Suppressor macrophage (primary cell): ENCODE measurements around the gene AREG.
"Not testable (repeated sequence)": the region's sequence is repeated elsewhere in the genome, so short reads cannot be mapped to it uniquely, and the experiment has no call there.

Experiments
- DNase-seq, 4 experiments: peaks; one replicate each; pipeline ENCODE4 v3.0.0-alpha.2; 2020 to 2022
- total RNA-seq, 17 experiments: gene quantifications; one replicate each; lab custom pipeline; 2026; ENCODE audit warnings: mixed read lengths in 6 of 17, inconsistent platforms in 3 of 17; lab: John Stamatoyannopoulos, UW

Gene AREG
- 0.38 to 17.7 (median 1.3) reads per million in 17 experiments for total RNA-seq

DNA sequence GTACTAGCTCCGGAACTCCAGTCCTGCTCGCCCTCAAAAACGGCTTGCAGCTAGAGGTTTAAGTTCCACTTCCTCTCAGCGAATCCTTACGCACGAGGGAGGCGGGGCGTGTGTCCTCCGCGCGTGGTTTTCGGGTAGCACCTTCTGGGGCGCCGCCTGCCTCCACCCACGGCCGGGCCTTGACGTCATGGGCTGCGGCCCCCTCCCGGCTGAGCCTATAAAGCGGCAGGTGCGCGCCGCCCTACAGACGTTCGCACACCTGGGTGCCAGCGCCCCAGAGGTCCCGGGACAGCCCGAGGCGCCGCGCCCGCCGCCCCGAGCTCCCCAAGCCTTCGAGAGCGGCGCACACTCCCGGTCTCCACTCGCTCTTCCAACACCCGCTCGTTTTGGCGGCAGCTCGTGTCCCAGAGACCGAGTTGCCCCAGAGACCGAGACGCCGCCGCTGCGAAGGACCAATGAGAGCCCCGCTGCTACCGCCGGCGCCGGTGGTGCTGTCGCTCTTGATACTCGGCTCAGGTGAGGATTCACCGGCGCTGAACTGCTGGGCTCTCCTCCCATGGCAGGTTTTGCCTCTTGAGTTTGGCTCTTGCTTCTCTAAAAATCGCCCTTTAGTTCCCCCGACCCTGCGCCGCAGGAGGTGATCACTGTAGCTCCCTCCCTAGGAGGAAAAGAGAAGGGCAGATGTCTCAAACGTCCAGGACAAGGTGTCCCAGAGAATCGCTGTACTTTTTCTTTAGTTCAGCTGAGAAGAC lies at the start of gene AREG:
Gene AREG (plus strand): TSS at position 246 of the 752 bp plus-strand sequence. CDS start 210 bp downstream, at position 456.
- peak; percentile 88 to 93 (median 90) for DNase-seq

- no peak for DNase-seq
These were observed 49.3 kb upstream of the AREG start for GRCh38 chr4:74395633-74396032.

- DNase-seq: peak in 2 of 4 experiments; percentile 43 to 58
These were observed 47.0 kb upstream of the AREG start for GRCh38 chr4:74397748-74398426.

- not testable (repeated sequence) for DNase-seq
These were observed 45.9 kb upstream of the AREG start for GRCh38 chr4:74398894-74399589.

DNA sequence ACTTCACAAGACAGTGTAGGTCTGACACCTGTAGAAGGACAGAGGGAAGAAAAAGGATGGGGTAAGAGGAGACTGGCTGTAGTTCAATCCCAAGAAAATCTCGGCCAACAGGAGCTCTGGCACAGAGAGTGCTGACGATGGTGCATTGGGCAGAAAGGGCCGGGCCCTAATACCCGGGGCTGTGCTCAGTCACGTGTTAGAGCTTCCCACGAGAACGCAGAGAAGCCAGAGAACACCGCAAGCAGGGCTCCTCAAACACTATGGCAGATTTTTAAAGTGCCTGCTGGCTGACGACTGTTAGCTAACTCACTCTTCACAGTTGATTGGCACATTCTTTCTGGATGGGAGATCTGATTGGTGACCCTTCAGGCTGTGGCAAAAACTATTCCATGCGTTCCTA lies 44.5 kb upstream of the AREG start:
- DNase-seq: no peak

GRCh38 chr4:74402692-74403456 lies 42.1 kb upstream of the AREG start:
- peak in 1 of 4 experiments; percentile 16 for DNase-seq

GRCh38 chr4:74407891-74408290 lies 37.0 kb upstream of the AREG start:
- no peak for DNase-seq

GRCh38 chr4:74408639-74409038 lies 36.3 kb upstream of the AREG start:
- no peak for DNase-seq

DNA sequence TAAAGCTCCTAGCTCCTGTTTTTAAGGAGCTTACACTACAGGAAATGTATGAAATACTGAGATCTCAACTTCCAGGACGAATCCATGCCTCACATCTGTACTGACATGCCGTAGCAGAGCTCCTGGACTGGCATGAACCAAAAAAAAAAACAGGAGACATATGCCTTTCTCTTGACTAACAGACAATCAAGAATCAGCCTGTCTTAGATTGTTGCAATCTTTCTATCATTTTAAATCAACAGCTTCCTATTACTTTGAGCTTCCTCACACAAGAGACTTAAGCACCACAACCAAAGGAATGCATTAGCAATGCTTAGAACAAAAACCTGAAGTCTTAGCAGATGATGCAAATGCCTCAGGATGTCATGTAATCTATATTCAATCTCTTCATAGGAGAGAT lies 34.7 kb upstream of the AREG start:
- no peak for DNase-seq

DNA sequence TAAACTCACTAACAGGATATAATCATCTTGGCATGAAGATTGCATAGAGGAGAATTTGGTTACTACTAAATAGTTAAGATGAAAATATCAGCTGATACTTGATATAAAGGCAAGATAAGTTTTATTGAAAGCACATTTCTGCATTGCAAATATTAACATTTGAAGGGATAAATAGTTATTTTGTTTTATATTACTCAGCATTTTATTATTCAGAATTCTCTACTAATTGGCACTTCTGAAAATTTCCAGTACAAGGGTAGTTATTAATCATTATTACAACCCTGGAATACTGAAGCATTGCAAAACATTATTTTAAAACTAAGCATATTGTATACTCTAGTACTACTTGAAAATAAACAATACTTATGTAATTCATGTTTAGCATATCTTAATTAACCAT lies 32.7 kb upstream of the AREG start:
- no peak for DNase-seq

GRCh38 chr4:74413265-74413664 lies 31.7 kb upstream of the AREG start:
- no peak for DNase-seq

DNA sequence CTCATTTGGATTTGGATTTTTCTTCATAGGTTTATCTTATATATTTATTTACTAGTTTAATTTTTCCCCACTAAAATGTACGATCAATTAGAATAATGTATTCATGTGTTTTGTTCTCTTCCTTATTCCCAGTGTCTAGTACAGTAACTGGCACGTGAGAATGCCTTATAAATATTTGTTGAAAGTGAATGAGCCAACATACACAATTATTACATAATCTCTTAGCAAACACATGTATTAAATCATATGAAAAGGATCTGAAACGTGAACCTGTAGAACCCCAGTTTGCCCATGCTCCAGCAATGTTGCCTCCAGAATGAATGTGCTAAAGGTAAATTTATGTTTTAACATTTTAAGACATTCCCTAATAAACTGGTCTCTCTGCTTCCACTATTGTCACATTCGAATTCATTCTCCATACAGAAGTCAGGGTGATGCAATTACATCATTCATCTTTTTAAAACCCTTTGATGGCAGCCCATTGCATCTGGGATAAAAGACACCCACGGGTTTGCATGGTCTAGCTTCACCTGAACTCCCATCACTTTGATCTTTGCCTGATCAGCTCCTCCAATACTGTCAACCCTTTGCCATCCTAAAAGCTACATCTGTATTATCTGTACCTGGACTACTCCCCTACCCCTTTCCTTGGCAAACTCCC lies 30.7 kb upstream of the AREG start:
- DNase-seq: peak in 1 of 4 experiments; percentile 18

GRCh38 chr4:74415602-74416300 lies 29.2 kb upstream of the AREG start:
- DNase-seq: no peak

- DNase-seq: no peak
These were observed 26.8 kb upstream of the AREG start for GRCh38 chr4:74418063-74418670.

DNA sequence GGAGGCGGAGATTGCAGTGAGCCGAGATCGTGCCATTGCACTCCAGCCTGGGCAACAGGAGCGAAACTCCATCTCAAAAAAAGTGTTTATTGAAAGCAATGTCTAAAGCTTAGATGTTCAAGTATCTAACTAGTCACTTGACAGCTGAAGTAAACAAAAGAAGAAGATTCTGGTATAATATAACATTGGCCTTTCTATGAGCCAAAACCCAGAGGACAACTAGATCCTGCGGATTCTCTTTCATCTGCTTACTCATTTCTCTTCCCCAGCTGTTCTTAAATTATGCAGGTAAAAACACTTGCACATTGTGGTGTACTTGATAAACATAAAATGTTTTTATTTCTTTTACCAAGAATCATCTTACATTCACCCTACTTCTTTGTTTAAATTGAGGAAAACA lies 24.1 kb upstream of the AREG start:
- no peak for DNase-seq

DNA sequence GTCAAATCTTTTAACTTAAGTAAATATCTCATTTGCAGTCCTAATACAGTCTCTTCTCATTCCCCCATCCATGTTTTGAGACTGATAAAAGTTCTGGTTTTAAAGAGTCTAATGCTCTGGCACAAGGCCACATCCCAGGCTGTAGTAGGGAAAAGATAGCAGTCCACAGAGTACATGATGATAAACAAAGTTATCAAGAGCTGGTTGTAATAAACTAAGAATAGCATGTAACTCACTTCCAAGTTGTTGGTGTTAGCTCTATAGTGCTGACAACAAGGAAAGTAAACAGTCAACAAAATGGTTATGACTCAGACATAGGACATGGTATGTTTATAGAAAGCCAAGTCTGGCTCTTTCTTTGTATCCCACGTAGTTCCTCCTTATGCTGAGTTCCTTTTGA lies 21.8 kb upstream of the AREG start:
- peak; percentile 26 to 81 (median 54) for DNase-seq

DNA sequence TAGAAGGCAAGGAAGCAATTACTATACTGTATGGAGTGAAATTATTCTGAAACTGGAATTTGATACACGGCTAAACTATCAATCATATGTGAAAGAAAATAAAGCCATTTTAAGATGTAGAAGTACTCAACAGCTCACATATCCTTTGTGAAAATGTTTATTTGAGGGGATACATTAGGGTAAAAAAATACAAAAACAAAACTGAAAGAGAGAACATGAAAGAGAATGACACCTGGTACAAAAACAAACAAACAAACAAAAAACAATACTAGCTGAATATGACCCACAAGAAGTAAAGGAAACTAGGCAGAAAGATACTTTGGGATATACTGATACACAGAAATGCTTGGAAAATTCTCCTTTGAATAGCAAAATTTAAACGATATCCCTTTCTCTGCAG lies 20.8 kb upstream of the AREG start:
- DNase-seq: no peak

- DNase-seq: peak in 1 of 4 experiments; percentile 34
These were observed 18.8 kb upstream of the AREG start for GRCh38 chr4:74426101-74426500.

GRCh38 chr4:74428276-74428675 lies 16.7 kb upstream of the AREG start:
- no peak for DNase-seq

GRCh38 chr4:74431113-74431826 lies 13.7 kb upstream of the AREG start:
- DNase-seq: peak in 1 of 4 experiments; percentile 41
